Central memory CD4-positive, alpha-beta T cell (primary cell): ENCODE measurements around the gene SH3TC1.

Experiments used
- DNase-seq: peaks from one replicate; pipeline ENCODE4 v3.0.0; 2022

The SH3TC1 gene

DNA sequence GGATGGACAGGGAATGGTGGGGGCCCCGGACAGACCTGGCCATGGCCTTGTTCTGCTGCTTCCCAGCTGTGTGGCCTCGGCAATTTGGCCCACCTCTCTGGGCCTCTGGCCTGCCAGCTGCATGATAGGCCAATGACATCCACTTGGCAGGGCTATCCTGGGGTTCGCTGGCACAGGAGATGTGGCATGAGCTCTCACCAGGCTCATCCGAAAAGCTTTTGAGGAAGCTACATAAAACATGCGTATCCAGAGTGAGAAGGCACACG lies 18.1 kb downstream of the SH3TC1 start:
- DNase-seq = no peak

GRCh38 chr4:8217871-8218270 lies 18.8 kb downstream of the SH3TC1 start:
- no peak for DNase-seq

GRCh38 chr4:8218371-8219031 lies 19.4 kb downstream of the SH3TC1 start:
- DNase-seq = peak; percentile 62

GRCh38 chr4:8219236-8219635 lies 20.1 kb downstream of the SH3TC1 start:
- no peak for DNase-seq

GRCh38 chr4:8220661-8221450 lies 21.8 kb downstream of the SH3TC1 start:
- no peak for DNase-seq

- DNase-seq = peak; percentile 82
Observed at GRCh38 chr4:8221476-8221875, 22.4 kb downstream of the SH3TC1 start.

- DNase-seq = no peak
Observed at GRCh38 chr4:8221985-8222384, 22.9 kb downstream of the SH3TC1 start.

- no peak for DNase-seq
Observed at GRCh38 chr4:8222609-8223388, 23.7 kb downstream of the SH3TC1 start.

- no peak for DNase-seq
Observed at GRCh38 chr4:8224267-8224974, 25.3 kb downstream of the SH3TC1 start.

GRCh38 chr4:8224975-8225625 lies 26.0 kb downstream of the SH3TC1 start:
- DNase-seq = no peak

GRCh38 chr4:8225706-8226443 lies 26.8 kb downstream of the SH3TC1 start:
- no peak for DNase-seq

DNA sequence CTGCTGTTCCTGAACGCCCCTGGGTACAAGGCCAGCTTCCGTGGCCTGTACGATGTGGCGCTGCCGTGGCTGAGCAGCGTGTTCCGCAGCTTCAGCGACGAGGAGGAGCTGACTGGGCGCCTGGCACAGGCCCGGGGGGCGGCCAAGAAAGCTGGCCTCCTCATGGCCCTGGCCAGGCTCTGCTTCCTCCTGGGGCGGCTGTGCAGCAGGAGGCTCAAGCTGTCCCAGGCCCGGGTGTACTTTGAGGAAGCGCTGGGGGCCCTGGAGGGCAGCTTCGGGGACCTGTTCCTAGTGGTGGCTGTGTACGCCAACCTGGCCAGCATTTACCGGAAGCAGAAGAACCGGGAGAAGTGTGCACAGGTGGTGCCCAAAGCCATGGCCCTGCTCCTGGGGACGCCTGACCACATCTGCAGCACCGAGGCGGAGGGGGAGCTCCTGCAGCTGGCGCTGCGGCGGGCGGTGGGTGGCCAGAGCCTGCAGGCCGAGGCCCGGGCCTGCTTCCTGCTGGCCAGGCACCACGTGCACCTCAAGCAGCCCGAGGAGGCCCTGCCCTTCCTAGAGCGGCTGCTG lies 28.2 kb downstream of the SH3TC1 start:
- no peak for DNase-seq

DNA sequence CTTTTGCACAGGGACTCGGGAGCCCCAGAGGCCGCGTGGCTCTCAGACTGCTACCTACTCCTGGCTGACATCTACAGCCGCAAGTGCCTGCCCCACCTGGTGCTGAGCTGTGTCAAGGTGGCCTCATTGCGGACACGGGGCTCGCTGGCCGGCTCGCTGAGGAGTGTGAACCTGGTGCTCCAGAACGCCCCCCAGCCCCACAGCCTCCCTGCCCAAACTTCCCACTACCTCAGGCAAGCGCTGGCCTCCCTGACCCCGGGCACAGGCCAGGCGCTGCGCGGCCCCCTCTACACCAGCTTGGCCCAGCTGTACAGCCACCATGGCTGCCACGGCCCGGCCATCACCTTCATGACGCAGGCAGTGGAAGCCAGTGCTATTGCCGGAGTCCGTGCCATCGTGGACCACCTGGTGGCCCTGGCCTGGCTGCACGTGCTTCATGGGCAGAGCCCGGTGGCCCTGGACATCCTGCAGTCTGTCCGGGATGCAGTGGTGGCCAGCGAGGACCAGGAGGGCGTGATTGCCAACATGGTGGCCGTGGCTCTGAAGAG lies 28.8 kb downstream of the SH3TC1 start:
- no peak for DNase-seq

DNA sequence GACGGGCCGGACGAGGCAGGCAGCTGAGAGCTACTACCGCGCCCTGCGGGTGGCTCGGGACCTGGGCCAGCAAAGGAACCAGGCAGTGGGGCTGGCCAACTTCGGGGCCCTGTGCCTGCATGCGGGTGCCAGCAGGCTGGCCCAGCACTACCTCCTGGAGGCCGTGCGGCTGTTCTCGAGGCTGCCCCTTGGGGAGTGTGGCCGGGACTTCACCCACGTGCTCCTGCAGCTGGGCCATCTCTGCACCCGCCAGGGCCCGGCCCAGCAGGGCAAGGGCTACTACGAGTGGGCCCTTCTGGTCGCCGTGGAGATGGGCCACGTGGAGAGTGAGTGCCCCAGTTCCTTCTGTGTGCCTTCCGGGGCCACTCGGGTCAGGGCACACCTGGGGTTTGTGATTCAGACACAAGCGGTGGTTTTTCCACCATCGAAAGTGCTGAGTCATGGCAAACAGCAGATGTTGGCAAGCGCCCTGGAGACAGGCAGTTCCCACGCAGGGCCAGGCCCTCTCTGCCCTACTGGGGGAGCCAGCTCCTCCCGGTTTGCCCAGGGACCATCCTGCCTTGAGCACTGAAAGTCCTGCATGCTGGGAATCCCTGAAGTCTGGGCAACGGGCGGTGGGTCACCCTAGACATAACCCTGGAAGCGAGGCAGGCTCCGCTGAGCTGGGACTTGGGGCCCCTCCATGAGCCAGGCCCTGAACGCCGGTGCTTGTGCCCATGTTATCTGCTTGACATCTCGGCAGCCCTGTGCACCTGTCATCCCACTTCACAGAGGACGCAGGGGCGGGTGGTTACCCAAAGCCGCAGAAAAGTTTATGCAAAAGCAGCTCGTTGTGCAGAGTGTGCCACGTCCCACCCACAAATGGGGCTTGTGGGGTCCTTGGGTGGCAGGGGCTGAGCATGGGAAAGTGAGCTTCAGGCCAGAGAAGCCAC lies 29.5 kb downstream of the SH3TC1 start:
- peak; percentile 84 for DNase-seq

GRCh38 chr4:8229331-8229975 lies 30.4 kb downstream of the SH3TC1 start:
- no peak for DNase-seq

DNA sequence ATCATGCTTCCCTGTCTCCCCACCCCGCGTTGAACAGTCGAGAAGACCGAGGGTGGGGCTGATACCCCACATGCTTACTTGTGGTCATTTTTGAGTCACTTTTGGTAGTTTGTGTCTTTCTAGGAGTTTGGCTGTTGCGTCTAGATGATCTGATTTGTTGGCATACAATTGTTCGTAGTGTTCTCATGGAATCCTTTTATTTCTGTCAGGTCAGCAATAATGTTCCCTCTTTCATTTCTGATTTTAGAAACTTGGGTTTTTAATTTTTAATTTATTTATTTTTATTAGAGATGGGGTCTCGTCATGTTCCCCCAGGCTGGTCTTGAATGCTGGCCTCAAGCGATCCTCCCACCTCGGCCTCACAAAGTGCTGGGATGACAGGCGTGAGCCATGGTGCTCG lies 30.9 kb downstream of the SH3TC1 start:
- DNase-seq = no peak

DNA sequence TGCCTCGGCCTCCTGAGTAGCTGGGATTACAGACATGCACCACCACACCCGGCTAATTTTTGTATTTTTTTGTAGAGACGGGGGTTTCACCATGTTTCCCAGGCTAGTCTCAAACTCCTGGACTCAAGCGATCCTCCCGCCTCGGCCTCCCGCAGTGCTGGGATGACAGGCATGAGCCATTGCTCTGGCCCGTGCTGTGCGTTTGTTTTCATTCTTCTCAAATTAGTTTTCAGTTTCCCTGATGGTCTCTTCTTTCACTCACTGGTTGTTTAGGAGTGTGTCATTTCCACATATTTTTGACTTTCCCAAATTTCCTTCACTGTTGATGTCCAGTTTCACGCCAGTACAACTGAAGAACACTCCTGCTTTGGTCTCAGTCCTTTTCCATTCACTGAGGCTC lies 31.8 kb downstream of the SH3TC1 start:
- DNase-seq = no peak

- DNase-seq = no peak
Observed at GRCh38 chr4:8231551-8232049, 32.5 kb downstream of the SH3TC1 start.

DNA sequence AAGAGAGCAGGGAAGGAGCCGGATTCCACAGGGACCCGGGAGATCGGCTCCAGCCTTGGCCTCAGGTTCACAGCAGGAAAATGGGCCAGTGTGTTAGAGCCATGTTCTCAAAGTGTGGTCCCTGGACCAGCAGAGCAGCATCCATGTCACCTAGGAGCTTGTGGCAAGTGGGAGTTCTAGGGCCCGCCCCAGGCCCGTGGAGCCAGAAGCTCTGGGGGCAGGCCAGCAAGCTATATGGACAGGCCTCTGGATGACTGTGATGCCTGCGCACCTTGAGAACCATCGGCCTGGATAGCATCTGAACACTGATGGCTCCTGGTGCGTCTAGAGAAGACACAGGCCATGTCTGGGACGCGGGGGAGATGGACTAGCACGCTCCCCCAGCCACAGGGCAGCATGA lies 33.7 kb downstream of the SH3TC1 start:
- no peak for DNase-seq
